D721Med (cell line): Measurements from ENCODE around the gene CLRN3.

Experiments
- DNase-seq: peaks from one replicate; pipeline ENCODE4 v3.0.0; 2011; ENCODE audit warnings: low spot score; ENCODE audit not compliant: insufficient read length
- FAIRE-seq: peaks from 2 replicates; lab custom pipeline; 2011; peaks lifted over from hg19 to GRCh38; lab: Jason Lieb, UNC
- TF ChIP-seq, protein P1 (sequence below): IDR thresholded peaks from 2 replicates; pipeline ENCODE4 v1.5.1; 2012; ENCODE audit warnings: mild to moderate bottlenecking, control low read depth; ENCODE audit not compliant: insufficient read depth; ENCODE audit errors: missing control alignments

Gene CLRN3

GRCh38 chr10:127882391-127882790, 10.3 kb downstream of the CLRN3 start:
- no peak for FAIRE-seq
- TF ChIP-seq, protein P1, sequence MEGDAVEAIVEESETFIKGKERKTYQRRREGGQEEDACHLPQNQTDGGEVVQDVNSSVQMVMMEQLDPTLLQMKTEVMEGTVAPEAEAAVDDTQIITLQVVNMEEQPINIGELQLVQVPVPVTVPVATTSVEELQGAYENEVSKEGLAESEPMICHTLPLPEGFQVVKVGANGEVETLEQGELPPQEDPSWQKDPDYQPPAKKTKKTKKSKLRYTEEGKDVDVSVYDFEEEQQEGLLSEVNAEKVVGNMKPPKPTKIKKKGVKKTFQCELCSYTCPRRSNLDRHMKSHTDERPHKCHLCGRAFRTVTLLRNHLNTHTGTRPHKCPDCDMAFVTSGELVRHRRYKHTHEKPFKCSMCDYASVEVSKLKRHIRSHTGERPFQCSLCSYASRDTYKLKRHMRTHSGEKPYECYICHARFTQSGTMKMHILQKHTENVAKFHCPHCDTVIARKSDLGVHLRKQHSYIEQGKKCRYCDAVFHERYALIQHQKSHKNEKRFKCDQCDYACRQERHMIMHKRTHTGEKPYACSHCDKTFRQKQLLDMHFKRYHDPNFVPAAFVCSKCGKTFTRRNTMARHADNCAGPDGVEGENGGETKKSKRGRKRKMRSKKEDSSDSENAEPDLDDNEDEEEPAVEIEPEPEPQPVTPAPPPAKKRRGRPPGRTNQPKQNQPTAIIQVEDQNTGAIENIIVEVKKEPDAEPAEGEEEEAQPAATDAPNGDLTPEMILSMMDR = no peak
- no peak for DNase-seq

GRCh38 chr10:127881262-127881661, 11.5 kb downstream of the CLRN3 start:
- TF ChIP-seq, protein P1 = no peak
- FAIRE-seq (no peak), DNase-seq (no peak)

DNA sequence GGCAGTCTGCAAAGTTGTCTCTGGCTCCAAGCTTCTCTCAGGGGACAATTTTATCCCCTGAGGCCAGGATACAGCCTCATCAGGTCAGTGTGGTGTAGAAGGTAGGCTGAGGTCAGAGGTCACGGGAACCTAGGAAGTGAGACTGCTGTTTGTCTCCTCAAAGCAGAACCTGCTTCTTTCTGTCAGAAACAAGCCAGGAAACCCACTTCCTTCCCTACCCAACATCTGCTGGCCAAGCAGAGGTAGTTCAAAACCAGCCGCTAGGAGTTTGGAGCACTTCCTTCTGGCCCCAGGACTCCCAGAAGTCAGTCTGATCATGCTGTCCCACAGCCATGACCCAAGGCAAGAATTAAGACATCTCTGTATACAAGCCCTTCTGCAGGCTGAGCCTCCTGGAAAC, 12.2 kb downstream of the CLRN3 start:
- FAIRE-seq (no peak), DNase-seq (no peak)
- TF ChIP-seq, protein P1 = no peak

DNA sequence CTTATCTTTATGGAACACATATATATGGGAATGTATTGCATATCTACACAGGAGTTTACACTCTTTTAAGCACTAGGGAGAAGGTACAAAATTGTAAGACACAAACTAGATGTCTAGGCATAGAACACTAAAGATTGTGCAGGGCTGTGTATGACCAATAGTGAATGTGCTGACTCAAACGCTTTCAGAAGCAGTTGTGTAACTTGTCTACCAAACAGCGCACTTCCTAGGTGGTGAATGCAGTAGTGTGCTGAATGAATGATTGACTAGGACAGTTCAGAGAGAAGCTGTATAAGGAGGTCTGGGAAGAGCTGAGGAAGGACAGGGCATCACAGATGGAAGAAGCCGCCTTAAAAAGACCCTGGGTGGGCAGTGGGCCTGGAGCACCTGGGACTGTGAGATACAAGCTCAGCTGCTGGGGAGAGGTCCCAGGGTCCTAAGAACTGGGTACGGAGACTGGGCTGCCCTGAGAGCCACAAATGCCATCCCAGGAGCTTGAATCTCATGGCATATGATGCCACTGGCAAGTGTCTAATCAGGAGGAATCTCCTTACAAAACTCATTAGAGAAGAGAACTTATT, 14.2 kb downstream of the CLRN3 start:
- TF ChIP-seq, protein P1 = no peak
- no peak for FAIRE-seq

DNA sequence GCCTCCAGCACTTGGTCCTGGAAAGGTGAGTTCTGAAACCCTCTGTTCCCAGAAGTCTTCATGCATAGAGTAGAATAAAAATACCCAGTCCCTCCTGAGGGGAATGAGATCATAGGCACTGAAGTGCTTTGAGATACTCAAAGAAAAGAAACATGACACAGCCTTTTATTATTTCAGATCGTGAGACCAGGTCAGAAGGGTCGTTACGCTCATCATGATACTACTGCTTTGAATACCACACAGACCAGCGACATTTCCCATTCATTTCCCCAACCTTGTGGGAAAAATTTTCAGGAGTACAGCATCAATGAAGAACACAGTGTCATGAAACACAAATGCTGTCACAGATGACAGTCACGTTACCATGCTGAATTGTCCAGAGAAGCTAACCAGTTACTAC, 15.0 kb downstream of the CLRN3 start:
- TF ChIP-seq, protein P1 = no peak
- FAIRE-seq (no peak), DNase-seq (no peak)

More for the DNA sequence above, 14.2 kb downstream of the CLRN3 start:
- no peak for DNase-seq

DNA sequence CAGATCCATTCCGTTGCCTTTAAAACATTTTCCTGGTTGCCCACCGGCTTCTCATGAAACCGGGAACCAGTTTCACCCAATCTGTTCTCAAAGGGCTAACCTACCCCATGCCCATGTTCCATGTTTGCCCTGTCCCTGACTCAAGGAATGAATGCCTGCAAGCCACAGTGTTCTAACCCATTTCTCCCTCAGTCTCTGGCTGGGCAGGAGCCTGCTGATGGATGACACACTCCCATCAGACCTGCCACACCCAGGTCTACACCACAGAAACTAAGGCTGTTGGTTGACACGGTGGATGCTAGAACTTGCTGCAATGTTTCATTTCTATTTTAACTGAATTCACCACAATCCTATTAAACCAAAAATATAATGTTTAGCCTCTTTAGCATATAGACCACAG, 15.6 kb downstream of the CLRN3 start:
- FAIRE-seq (no peak), DNase-seq (no peak)
- TF ChIP-seq, protein P1 = no peak

DNA sequence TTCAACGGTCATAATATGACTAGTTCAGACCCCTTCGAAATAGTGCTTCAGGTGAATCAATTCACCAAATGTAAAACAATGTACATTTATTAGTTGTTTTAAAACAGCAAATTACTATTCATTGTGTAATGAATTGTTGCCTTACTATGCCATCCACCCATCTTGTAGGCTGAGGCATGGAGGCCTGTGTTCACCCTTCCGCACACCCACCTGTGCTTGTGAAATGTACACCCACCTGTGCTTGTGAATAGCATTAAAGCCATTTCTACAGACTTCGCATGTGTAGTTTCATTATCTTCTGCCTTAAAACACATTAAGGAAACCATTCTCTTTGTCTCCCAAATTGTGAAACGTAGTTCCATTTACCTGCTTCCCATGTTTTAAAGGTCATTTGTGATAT, 16.8 kb downstream of the CLRN3 start:
- FAIRE-seq = no peak
- no peak for DNase-seq
- TF ChIP-seq, protein P1 = no peak
